ENCODE measurements around the gene FKBP1C. TPM values are rescaled to one million over a fixed set of nuclear protein-coding genes. Genes with fewer than 3 reads are reported as not detected.
"Not testable (repeated sequence)": the region's sequence is repeated elsewhere in the genome, so short reads cannot be mapped to it uniquely, and the experiment has no call there.

FKBP1C gene
- total RNA-seq, 3 donors from 2014 or later, result 0.29 to 0.33 TPM; not detected in 1

DNA sequence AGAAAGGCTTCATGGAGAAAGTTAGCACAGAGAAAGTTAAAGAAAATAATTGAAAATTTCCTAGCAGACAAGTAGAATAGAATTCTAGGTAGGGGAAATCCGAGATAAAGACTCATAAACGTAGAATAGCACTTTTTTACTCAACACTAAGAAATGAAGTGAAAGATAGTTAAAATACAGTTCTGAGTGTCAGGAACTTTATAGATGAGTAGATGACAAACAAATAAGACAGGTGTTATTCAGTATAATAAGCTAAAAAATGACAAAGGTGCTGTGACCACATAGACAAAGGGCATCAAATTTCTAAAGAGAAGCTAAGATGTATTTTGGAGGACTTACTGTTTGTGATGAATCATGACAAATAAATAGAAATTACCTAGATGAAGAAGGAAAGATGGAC is 12.9 kb downstream of the FKBP1C start:
- H3K9me3 ChIP-seq, result peaks cover 0 to 11% of the 10 kb centered on the region in 2 donors
- intact Hi-C loops (cut with DNase I; ENCODE audit: low total_unique reads), result no loop called here
- no peaks in the 10 kb centered on the region for H3K36me3 ChIP-seq
- H3K27ac ChIP-seq, result no peak overlapping the region
- no peaks in the 10 kb centered on the region for H3K4me1 ChIP-seq
- no peaks in the 10 kb centered on the region for H3K27me3 ChIP-seq
- no peak for DNase-seq (ENCODE audit: low spot score in 2 of 2)
- TF ChIP-seq POLR2AphosphoS5 (IDR thresholded peaks at IDR 0.05) (no peak), POLR2A (IDR thresholded peaks at IDR 0.05) (no peak)
- TF ChIP-seq, protein P1, sequence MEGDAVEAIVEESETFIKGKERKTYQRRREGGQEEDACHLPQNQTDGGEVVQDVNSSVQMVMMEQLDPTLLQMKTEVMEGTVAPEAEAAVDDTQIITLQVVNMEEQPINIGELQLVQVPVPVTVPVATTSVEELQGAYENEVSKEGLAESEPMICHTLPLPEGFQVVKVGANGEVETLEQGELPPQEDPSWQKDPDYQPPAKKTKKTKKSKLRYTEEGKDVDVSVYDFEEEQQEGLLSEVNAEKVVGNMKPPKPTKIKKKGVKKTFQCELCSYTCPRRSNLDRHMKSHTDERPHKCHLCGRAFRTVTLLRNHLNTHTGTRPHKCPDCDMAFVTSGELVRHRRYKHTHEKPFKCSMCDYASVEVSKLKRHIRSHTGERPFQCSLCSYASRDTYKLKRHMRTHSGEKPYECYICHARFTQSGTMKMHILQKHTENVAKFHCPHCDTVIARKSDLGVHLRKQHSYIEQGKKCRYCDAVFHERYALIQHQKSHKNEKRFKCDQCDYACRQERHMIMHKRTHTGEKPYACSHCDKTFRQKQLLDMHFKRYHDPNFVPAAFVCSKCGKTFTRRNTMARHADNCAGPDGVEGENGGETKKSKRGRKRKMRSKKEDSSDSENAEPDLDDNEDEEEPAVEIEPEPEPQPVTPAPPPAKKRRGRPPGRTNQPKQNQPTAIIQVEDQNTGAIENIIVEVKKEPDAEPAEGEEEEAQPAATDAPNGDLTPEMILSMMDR (IDR thresholded peaks at IDR 0.05), result no peak
- H3K4me3 ChIP-seq, result no peak overlapping the region

DNA sequence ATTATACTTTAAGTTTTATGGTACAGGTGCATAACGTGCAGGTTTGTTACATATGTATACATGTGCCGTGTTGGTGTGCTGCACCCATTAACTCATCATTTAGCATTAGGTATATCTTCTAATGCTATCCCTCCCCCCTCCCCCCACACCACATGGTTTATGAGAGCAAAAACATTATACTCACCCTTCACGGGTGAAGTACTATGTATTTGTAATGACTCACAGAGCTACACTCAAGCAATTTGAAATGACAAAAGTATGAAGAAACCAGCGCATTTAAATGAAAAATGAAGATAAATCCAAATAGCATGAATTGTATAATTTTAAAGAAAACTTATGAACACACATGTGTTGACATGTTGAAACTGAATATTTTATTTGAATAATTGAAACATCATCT is 14.7 kb downstream of the FKBP1C start:
- H3K9me3 ChIP-seq, result peaks cover 0 to 11% of the 10 kb centered on the region in 2 donors

DNA sequence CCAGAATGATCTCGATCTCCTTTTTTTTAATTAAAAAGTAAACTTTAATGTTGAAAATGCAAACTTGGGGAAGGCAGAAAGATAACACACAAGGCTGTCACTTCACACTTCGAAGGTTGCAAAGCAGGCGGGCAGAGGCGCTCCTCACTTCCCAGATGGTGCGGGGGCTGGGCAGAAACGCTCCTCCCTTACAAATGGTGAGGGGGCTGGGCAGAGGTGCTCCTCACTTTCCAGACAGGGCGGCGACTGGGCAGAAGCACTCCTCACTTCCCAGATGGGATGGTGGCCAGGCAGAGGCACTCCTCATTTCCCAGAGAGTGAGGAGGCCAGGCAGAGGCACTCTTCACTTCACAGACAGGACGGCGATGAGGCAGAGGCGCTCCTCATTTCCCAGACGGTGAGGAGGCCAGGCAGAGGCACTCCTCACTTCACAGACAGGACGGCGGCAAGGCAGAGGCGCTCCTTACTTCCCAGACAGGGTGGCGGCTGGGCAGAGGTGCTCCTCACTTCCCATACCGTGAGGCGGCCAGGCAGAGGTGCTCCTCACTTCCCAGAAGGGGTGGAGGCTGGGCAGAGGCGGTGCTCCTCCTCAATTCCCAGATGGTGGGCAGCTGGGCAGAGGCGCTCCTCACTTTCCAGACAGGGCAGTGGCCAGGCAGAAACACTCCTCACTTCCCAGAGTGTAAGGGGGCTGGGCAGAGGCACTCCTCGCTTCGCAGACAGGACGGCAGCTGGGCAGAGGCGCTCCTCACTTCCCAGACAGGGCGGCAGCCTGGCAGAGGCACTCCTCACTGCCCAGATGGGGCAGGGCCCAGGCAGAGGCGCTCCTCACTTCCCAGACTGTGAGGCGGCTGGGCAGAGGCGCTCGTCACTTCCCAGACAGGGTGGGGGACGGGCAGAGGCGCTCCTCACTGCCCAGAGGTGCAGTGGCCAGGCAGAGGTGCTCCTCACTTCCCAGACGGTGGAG is 16.9 kb downstream of the FKBP1C start:
- H3K4me1 ChIP-seq; DNase-seq (ENCODE audit: low spot score in 2 of 2); H3K27ac ChIP-seq; H3K27me3 ChIP-seq; H3K36me3 ChIP-seq; intact Hi-C loops (cut with DNase I; ENCODE audit: low total_unique reads); H3K4me3 ChIP-seq: not testable (repeated sequence)
- H3K9me3 ChIP-seq, result peaks cover 0 to 11% of the 10 kb centered on the region in 2 donors

More for the DNA sequence above, 14.7 kb downstream of the FKBP1C start:
- intact Hi-C loops (cut with DNase I; ENCODE audit: low total_unique reads); H3K4me3 ChIP-seq; H3K27me3 ChIP-seq; DNase-seq (ENCODE audit: low spot score in 2 of 2); H3K27ac ChIP-seq; H3K4me1 ChIP-seq; H3K36me3 ChIP-seq: not testable (repeated sequence)

DNA sequence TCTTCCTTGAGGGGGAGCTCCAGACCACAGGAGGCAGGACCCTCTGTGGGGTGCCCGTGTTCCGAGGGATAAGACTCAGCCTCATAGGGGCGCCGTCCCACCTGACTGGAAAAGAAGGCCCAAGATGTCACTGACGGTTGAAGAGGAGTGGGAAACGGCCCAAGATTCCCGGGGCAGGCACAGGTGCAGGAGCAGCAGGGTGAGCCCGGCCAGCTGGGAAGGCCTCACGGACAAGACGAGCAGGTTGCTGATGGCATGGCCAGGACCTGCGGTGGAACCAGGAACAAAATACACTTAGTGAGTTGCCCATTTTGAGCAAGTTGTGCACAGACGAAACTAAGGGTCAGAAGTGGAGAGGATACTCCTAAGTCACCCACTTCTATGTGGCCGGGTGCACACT is 18.8 kb downstream of the FKBP1C start:
- H3K27ac ChIP-seq; DNase-seq (ENCODE audit: low spot score in 2 of 2); H3K27me3 ChIP-seq; H3K4me1 ChIP-seq; H3K4me3 ChIP-seq; H3K36me3 ChIP-seq; intact Hi-C loops (cut with DNase I; ENCODE audit: low total_unique reads): not testable (repeated sequence)
- H3K9me3 ChIP-seq, result peaks cover 0 to 11% of the 10 kb centered on the region in 2 donors

DNA sequence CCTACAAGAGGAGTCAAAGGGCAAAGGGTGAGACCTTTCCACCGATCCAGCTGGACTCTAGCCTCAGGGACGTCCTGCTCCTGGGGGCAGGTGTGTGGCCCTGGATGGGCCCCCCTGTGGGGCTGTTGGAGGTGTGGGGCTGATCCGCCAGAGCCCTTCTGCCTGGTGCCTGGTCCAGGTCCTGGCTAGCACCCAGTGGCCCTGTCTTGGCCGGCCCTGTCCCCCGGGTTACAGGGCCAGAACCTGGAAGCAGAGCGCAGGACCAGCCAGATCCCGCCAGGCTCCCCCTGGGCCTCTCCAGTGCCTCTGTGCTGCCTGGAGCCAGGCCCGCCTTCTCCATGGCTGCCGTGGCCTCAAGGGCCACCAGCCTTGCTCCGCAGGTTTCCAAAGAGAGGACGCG is 19.2 kb downstream of the FKBP1C start:
- H3K4me1 ChIP-seq; H3K36me3 ChIP-seq; intact Hi-C loops (cut with DNase I; ENCODE audit: low total_unique reads); H3K27me3 ChIP-seq; DNase-seq (ENCODE audit: low spot score in 2 of 2); H3K27ac ChIP-seq; H3K4me3 ChIP-seq: not testable (repeated sequence)
- peaks cover 0 to 11% of the 10 kb centered on the region in 2 donors for H3K9me3 ChIP-seq

DNA sequence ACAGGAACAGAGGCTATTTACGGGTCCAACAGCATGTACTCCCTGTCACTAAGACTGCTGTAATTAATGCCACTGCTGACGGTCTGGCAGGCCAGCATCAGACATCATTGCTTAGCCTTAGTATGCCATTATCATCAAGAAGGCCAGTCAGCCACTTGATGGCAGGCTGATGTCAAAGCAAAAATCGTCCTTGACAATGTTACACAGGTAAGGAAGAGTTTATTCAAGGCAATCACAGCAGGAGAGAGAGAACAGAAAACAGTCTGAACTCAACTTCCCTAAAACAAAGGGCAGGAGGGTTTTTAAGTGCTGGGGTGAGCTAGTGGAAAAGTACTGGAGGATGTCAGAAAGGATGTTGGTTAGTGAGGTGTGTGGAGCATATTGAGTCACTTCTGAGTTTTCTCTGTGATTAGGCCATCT is 25.1 kb downstream of the FKBP1C start:
- TF ChIP-seq POLR2AphosphoS5 (IDR thresholded peaks at IDR 0.05) (no peak), POLR2A (IDR thresholded peaks at IDR 0.05) (no peak)
- TF ChIP-seq, protein P1 (IDR thresholded peaks at IDR 0.05), result no peak
- Histone ChIP-seq H3K36me3 (no peaks in the 10 kb centered on the region), H3K9me3 (no peaks in the 10 kb centered on the region), H3K27me3 (no peaks in the 10 kb centered on the region), H3K4me1 (no peaks in the 10 kb centered on the region), H3K4me3 (no peak overlapping the region), H3K27ac (no peak overlapping the region)
- intact Hi-C loops (cut with DNase I; ENCODE audit: low total_unique reads), result no loop called here
- DNase-seq (ENCODE audit: low spot score in 2 of 2), result no peak

DNA sequence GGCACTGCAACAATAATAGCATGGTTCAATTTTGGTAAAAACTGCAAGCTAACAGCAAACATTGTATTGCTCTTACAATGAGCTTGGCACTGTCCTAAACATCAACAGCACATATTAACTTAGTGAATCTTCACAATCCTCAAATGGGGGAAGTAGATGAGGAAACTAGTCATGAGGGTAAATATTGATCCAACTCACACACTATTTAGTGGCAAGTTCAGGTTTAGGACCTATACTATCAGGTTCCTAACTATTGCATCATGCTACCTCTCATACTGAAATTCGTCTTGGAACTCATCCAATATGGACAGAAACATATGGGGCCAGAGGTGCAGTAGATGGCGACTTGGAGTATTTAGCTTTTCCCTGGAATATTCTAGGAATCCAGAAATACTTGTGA is 34.2 kb downstream of the FKBP1C start:
- TF ChIP-seq, protein P1 (IDR thresholded peaks at IDR 0.05), result no peak
- TF ChIP-seq POLR2A (IDR thresholded peaks at IDR 0.05), result no peak
- H3K4me1 ChIP-seq, result no peaks in the 10 kb centered on the region
- H3K9me3 ChIP-seq, result no peaks in the 10 kb centered on the region
- no peak for DNase-seq (ENCODE audit: low spot score in 2 of 2)
- H3K27me3 ChIP-seq, result no peaks in the 10 kb centered on the region
- H3K36me3 ChIP-seq, result no peaks in the 10 kb centered on the region
- H3K4me3 ChIP-seq, result no peak overlapping the region
- intact Hi-C loops (cut with DNase I; ENCODE audit: low total_unique reads), result no loop called here
- no peak overlapping the region for H3K27ac ChIP-seq

Measured in breast epithelium (tissue), 4 donors.